Hematopoietic multipotent progenitor cell treated with erythropoietin and hydrocortisone succinate and interleukin-3 and kit ligand, for 15 days (in vitro differentiated cells): ENCODE results near the gene SLC22A12.
"Not testable (repeated sequence)": the region's sequence is repeated elsewhere in the genome, so short reads cannot be mapped to it uniquely, and the experiment has no call there.

Experiments
- DNase-seq: peaks from one replicate; pipeline ENCODE4 v3.0.0-alpha.2; 2015; ENCODE audit warnings: low spot score

The SLC22A12 gene

DNA sequence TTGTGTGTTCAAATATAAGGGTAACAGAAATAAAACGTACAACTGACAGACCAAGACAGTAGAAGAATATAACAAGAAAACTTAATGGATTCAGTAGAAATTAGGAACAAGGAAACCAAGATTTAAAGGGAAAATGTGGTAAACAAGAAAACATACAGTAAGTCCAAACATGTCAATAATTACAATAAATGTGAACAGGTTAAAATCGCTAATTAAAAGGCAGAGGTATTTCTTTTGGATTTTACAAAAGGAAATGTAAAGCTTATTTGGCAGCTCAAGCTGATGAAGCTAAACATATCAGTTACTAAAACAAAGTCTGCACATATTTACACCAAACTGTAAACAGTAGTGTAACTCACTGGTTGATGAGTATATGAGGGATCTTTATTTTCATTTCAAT lies 2.3 kb upstream of the SLC22A12 start:
- no peak for DNase-seq

DNA sequence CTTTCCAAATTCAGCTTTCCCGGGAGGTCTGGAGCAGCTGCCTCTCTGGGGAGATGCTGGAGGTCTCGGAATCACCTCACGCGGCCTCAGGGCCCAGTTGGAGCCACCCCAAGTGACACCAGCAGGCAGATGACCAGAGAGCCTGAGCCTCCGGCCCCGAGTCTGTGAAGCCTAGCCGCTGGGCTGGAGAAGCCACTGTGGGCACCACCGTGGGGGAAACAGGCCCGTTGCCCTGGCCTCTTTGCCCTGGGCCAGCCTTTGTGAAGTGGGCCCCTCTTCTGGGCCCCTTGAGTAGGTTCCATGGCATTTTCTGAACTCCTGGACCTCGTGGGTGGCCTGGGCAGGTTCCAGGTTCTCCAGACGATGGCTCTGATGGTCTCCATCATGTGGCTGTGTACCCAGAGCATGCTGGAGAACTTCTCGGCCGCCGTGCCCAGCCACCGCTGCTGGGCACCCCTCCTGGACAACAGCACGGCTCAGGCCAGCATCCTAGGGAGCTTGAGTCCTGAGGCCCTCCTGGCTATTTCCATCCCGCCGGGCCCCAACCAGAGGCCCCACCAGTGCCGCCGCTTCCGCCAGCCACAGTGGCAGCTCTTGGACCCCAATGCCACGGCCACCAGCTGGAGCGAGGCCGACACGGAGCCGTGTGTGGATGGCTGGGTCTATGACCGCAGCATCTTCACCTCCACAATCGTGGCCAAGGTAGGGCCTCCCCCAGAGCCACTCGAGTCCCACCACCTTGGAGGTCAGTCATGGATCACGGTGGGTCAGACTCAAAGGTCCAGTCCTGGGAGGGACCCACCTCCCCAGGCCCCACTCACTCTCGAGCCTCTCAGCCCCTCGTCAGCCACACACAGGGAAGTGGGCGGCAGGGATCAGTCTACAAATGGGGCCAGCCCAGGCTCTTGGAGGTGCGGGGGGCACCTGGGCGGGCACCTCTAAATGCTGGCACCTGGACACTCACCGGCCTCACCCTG lies 525 bp downstream of the SLC22A12 start:
- DNase-seq: no peak

DNA sequence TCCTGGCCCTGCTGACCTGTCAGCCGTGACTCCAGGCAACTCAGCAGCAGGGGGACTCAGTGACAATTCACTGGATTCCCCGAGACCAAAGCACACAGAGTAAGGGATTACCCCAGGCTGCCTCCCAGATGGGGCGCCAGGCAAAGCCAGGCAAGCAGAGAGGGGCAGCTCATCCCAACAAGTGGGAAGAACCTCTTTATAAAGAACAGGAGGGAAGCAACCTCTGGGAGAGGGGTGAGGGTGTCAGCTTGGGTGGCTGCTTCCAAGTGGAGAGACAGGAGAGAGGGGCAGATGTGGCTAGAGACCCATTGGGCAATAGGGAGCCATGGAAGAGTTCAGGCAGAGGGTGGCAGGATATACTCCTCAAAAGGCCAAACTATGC lies 1.2 kb downstream of the SLC22A12 start:
- DNase-seq: no peak

DNA sequence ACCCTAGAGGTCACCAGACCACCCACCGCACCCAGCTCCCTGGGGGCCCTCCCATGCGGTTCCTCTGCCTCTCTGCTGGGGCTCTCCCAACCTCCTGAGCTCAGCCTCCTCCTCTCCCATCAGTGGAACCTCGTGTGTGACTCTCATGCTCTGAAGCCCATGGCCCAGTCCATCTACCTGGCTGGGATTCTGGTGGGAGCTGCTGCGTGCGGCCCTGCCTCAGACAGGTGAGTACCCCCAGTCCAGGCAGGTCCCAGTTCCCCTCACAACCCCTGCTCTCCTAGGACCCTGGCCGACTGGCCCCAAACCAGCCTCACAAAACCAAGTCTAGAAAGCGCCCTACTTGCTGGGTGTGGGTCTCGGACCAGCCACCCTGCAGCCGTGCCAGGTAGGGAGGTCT lies 1.6 kb downstream of the SLC22A12 start:
- no peak for DNase-seq

DNA sequence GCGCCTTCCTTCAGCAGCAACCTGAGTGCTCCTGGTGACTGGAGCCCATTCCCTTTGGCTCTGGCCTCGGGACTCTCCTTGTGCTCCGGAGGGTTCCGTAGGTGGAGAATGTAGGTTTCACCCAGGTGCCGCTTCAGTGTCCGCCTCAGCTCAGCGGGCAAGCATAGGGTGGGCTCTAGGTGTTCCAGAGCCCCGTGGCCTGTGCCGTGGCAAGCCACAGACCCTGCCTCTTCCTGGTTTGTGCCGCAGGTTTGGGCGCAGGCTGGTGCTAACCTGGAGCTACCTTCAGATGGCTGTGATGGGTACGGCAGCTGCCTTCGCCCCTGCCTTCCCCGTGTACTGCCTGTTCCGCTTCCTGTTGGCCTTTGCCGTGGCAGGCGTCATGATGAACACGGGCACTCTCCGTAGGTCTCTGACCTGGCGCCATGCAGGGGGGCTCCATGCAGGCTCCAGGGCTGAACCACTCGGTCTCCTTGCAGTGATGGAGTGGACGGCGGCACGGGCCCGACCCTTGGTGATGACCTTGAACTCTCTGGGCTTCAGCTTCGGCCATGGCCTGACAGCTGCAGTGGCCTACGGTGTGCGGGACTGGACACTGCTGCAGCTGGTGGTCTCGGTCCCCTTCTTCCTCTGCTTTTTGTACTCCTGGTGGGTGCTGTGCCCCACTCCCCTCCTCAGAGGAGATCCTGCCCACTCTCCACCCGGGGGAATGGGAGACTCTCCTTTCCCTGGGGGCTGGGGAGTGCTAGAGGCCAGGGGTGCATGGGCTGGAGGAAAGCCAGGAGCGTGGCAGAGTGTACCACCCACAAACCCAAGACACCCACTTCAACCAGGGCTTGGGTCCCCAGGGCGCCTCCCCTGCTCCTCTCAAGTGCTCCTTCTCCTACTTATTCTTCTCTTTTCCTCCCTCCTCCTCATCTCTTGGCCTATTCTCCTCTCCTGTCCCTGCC lies 2.4 kb downstream of the SLC22A12 start:
- DNase-seq: no peak

DNA sequence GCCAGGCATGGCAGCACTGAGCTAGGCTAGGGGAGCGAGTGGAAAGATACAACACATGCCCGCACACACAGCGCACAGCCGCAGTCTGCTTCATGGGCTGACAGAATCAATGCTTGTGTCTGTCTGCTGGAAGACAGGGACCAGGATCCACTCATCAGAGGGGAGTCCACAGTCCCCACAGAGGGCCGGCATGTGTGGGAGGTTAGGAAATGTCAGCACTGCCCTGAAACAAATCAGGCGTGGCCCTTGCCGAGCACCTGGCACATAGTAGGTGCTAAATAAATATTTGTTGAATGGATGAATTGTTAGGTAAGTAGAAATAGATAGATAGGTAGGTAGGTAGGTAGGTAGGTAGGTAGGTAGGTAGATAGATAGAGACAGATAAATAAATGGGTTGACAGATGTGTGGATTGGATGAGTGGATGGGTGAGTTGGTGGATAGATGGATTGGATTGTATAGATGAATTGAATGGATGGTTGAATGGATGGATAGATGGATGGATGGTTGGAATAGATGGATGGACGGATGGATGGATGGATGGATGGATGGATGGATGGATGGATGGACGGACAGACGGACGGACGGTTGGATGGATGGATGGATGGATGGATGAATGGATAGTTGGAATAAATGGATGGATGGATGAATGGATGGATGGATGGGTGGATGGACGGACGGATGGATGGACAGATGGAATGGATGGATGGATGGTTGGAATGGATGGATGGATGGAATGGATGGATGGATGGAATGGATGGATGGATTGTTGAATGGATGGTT lies 3.3 kb downstream of the SLC22A12 start:
- DNase-seq: no peak

DNA sequence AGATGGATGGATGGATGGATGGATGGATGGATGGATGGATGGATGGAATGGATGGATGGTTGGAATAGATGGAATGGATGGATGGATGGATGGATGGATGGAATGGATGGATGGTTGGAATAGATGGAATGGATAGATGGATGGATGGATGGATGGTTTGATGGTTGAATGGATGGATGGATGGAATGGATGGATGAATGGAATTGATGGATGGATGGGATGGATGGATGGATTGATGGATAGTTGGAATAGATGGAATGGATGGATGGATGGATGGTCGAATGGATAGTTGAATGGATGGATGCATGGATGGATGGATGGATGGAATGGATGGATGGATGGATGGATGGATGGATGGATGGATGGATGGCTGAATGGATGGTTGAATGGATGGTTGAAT lies 4.9 kb downstream of the SLC22A12 start:
- DNase-seq: not testable (repeated sequence)

DNA sequence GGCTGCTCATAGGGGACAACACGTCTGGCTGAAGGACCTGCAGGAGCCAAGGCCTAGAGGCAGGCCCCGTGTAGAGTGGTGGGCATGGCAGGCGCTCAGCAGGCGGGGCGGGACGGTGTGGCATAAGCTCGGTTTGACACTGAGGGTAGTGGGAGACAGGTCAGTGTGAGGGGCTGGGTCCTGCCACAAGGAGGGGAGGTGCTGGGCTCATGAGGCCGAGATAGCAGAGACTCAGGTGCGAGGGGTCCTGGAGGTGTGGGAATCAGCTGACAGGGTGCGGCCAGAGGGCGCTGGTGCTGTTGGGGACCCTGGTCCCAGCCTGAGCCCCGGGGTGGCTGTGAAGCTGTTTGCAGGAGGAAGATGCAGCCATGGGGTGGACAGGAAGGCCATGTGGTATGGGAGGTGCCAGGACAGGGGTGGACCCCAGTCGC lies 6.7 kb downstream of the SLC22A12 start:
- no peak for DNase-seq

DNA sequence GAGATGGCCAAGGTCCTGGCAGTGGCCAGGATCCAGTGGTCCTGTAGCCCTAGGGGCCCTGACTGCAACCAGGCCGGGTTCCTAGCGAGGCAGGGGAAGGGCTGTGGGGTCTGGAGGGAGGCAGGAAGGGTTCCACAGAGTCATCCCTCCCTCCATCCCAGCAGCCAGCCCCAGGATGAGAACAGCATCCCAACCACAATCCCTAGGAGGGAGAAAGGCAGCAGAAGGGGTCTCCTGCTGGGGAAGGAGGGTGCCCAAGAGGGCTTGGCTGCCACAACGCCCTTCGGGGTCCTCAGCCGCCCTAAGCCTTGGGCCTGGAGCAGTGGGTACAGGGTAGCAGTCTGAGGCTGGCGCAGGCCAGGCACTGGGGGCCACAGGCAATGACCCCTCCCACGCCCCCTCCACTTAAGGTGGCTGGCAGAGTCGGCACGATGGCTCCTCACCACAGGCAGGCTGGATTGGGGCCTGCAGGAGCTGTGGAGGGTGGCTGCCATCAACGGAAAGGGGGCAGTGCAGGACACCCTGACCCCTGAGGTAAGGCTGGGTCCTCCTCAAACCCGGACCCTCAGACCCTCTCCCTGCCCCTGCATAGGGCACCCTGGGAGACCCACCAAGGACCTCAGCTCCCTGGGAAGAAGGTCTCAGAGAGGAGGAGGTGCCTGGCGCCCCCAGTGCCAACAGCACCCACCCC lies 7.2 kb downstream of the SLC22A12 start:
- DNase-seq: no peak

DNA sequence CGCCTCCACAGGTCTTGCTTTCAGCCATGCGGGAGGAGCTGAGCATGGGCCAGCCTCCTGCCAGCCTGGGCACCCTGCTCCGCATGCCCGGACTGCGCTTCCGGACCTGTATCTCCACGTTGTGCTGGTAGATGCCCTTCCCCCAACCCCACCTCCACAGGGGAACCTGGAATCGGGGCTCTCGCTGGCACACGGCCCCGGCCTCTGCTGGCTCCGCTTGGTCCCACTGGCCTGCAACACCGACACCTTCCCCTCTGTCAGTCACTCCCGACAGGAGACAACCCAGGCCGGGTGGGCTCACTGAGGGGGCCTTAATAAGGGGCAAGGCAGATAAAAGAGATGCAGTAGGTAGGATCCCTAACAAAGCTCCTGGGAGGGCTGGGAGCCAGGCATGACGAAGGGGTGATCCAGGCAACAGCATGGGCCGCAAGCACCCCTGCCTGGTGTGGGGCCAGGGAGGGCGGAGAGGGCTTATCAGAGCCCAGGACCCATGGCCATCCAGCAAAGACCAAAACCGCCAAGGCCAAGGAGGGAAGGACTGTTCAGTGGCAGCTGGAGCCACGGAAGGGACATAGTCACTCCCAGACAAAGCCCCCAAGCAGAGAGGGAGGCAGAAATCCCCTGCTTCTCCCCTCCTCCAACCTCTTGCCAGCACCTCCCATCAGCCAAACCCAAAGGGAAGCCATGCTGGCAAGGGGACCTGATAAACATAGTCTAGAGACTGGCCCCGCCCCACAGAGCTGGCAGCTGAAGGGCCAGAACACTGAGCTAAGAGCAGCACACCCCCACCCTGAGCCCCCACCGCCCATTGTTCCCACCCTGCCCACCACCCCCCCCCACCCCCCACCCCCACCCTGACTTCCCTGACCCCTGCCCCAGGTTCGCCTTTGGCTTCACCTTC lies 8.0 kb downstream of the SLC22A12 start:
- no peak for DNase-seq

DNA sequence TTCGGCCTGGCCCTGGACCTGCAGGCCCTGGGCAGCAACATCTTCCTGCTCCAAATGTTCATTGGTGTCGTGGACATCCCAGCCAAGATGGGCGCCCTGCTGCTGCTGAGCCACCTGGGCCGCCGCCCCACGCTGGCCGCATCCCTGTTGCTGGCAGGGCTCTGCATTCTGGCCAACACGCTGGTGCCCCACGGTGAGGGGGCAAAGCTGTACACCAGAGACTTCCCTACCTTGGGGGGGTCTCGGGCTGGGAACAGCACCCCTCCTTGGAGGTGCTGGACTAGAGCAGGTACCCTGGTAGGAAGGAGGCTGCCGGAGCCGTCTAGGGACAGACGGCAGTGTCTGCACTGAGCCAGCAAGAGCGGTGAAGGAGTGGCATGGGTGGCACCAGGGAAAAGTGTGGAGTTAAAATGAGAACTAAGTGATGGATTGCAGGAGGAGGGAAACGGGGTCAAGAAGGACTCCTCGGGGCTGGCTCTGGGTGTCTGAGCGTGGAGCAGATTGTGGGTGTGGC lies 8.7 kb downstream of the SLC22A12 start:
- DNase-seq: no peak

DNA sequence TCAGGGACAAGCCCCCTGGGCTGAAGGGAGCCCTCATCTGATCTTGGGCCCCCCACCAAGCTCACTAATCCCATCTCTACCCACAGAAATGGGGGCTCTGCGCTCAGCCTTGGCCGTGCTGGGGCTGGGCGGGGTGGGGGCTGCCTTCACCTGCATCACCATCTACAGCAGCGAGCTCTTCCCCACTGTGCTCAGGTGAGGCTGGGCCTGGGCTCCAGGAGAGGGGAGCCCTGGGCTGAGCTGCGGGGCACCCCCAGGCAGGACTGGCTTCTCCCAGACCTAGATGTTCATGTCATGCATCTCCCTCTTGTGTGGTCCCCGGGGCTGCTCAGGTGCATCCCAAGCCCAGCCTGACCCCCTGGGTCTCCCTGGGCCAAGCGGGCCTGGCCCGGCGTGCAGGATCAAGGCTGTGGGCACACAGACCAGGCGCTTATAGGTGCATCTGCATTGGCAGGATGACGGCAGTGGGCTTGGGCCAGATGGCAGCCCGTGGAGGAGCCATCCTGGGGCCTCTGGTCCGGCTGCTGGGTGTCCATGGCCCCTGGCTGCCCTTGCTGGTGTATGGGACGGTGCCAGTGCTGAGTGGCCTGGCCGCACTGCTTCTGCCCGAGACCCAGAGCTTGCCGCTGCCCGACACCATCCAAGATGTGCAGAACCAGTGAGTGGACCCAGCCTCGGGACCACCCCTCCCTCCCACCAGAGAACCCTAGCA lies 9.4 kb downstream of the SLC22A12 start:
- no peak for DNase-seq

DNA sequence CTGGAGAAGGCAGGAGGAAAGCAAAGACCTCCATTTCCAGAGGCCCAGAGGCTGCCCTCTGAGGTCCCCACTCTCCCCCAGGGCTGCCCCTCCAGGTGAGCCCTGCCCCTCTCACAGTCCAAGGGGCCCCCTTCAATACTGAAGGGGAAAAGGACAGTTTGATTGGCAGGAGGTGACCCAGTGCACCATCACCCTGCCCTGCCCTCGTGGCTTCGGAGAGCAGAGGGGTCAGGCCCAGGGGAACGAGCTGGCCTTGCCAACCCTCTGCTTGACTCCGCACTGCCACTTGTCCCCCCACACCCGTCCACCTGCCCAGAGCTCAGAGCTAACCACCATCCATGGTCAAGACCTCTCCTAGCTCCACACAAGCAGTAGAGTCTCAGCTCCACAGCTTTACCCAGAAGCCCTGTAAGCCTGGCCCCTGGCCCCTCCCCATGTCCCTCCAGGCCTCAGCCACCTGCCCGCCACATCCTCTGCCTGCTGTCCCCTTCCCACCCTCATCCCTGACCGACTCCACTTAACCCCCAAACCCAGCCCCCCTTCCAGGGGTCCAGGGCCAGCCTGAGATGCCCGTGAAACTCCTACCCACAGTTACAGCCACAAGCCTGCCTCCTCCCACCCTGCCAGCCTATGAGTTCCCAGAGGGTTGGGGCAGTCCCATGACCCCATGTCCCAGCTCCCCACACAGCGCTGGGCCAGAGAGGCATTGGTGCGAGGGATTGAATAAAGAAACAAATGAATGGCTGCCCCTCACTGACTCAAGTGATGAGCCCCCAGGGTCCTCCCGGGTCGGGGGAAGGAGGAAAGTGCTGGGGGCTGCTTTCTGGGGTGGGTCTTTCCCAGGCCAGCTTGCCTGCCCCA lies 10.8 kb downstream of the SLC22A12 start:
- DNase-seq: no peak

DNA sequence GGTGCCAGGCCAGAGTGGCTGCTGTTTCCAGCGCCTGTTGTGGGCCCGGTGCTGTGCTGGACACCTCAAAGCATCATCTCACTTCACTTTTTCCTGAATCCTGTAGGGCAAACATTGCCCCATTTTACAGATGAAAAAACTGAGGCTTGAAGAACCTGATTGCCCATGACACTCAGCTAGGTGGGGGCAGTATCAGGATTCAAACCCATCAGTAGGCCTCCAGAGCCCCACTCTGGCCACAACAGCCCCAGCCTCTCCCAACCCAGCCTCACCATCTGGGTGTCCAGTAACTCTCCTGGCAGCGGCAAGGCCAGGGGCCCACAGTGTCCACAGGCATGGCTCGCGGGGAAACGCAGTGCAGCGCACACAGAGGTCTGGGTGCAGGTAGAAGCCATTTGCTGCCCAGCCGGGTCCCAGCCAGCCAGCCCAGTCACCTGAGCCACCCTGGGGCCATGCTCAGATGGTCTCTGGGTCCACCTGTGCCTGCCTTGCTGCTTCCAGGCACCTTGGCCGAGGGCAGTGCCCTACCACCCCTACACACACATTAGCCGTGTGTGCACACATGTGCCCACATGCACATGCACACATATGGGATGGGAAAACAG lies 11.5 kb downstream of the SLC22A12 start:
- DNase-seq: no peak

DNA sequence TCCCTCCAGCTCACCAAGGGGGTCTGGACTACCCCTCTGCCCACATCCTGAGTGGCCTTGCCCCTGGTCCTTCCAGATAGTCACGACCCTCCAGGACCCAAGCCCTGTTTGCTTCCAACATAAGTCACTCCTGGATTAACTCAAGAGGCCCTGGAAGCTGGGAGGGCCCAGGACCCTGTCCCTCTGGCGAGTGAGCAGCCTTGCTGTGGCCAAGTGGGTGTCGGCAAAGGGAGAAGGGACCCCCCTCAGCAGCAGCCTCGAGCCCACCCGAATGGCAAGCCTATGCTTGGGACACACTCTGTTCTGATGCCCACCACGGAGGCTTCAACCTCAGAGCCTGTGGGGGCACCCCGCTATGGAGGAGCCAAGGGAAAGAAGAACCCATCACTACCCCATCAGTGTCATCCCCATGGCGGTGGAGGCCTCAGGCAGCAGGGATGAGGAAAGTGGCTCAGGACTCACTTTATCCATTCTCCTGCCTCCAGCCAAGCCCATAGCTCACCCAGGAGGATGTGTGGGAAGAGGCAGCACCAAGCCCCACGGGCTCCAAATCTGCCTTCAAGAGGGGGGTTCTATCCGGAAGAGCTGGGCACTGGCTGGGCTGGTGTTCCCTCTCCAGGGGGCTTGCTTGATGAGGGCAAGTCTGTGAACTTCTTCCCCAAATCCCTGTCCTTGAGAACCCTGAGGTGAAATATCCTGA lies 12.5 kb downstream of the SLC22A12 start:
- no peak for DNase-seq

DNA sequence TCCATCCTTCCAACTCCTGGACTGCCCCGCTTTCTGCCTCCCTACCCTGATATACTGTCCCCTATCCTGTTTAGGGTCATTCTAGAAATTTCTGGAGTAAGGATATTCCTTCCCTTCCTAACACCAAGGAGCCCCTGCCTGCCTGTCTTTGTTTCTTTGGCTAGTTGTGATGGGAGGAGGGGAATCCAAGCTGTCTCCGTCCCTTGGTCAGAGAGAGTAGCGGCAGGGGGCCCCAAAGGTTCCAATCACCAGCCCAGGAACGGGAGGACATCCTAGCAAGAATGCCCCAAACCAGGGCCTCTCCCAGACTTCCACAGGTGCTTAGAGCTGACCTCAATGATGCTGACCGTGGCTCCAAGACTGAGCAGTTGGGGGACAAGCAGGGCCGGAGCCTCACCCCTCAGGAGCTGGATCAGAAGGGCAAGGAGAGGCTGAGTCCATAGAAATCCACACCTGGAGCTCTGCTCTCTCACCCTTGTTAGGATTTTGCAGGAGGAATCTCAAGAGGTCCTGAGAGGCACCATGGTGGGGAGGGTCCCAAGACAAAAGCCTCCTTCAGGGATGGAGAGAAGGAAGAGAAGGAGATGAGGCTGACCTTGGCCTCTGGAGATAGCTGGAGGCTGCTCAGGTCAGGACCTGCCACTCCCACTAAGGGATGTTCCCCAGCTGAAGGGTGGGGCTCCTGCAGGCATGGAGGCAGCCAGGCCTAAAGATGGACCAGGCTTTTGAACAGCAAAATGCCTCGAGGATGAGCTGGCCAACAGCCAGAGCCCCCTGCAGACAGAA lies 13.6 kb downstream of the SLC22A12 start:
- no peak for DNase-seq

DNA sequence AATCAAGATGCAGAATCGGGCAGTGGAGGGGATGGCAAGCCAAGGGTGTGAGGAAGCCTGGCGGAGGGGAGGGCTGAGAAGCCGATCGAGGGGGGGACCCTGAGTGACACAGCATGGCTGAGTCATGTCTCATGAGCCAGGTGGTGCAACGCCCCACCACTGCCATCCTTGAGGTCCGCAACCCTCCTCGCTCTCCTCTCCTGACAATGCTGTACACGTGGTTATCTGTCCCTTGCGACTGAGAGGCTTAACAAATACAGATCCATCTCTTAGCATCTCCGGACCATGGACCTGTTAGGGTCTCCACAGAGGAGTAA lies 14.2 kb downstream of the SLC22A12 start:
- DNase-seq: no peak
